HFF-Myc (cell line): ENCODE results near the gene CACNB1.
"Not testable (repeated sequence)": the region's sequence is repeated elsewhere in the genome, so short reads cannot be mapped to it uniquely, and the experiment has no call there.

Experiments
- DNase-seq: peaks from one replicate; pipeline ENCODE4 v3.0.0-alpha.2; 2011; ENCODE audit warnings: low read depth; ENCODE audit errors: extremely low read depth
- H3K4me3 ChIP-seq: replicated peaks from 2 replicates; pipeline ENCODE4 v1.5.1; 2011; ENCODE audit warnings: low read depth, mild to moderate bottlenecking, control low read depth, low read length
- TF ChIP-seq, protein P1 (sequence below): IDR thresholded peaks from 2 replicates; pipeline ENCODE4 v1.5.1; 2012; ENCODE audit warnings: mild to moderate bottlenecking, low read depth, low read length, control low read depth; ENCODE audit errors: missing control alignments

Gene CACNB1

GRCh38 chr17:39169518-39169917, 28.0 kb downstream of the CACNB1 start:
- DNase-seq: no peak
- no peak overlapping the region for H3K4me3 ChIP-seq
- TF ChIP-seq, protein P1, sequence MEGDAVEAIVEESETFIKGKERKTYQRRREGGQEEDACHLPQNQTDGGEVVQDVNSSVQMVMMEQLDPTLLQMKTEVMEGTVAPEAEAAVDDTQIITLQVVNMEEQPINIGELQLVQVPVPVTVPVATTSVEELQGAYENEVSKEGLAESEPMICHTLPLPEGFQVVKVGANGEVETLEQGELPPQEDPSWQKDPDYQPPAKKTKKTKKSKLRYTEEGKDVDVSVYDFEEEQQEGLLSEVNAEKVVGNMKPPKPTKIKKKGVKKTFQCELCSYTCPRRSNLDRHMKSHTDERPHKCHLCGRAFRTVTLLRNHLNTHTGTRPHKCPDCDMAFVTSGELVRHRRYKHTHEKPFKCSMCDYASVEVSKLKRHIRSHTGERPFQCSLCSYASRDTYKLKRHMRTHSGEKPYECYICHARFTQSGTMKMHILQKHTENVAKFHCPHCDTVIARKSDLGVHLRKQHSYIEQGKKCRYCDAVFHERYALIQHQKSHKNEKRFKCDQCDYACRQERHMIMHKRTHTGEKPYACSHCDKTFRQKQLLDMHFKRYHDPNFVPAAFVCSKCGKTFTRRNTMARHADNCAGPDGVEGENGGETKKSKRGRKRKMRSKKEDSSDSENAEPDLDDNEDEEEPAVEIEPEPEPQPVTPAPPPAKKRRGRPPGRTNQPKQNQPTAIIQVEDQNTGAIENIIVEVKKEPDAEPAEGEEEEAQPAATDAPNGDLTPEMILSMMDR: no peak

- DNase-seq: no peak
- TF ChIP-seq, protein P1: no peak
- H3K4me3 ChIP-seq: no peak overlapping the region
These were observed 28.4 kb downstream of the CACNB1 start for GRCh38 chr17:39169101-39169500.

GRCh38 chr17:39168503-39168902, 29.0 kb downstream of the CACNB1 start:
- not testable (repeated sequence) for DNase-seq, H3K4me3 ChIP-seq

DNA sequence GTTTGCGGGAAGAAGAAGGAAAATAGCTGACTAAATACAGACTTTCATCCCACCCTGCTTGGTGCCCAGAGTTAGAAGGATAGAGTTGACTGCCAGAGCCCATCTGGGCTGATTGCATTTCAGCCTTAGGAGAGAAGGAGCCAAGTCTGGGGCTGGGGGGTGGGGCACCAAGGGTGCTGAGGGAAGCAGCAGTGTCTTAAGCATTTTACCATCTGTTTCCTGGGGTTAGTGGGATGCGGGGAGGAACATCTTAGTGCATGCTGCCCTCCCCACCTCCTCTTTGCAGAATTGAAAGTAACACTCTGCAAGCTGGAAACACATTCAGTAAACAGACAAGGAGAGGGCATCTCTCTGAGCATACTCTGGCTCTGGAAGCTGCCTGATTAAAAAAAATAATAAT, 30.0 kb downstream of the CACNB1 start:
- no peak for DNase-seq
- H3K4me3 ChIP-seq: no peak overlapping the region
- TF ChIP-seq, protein P1: no peak

DNA sequence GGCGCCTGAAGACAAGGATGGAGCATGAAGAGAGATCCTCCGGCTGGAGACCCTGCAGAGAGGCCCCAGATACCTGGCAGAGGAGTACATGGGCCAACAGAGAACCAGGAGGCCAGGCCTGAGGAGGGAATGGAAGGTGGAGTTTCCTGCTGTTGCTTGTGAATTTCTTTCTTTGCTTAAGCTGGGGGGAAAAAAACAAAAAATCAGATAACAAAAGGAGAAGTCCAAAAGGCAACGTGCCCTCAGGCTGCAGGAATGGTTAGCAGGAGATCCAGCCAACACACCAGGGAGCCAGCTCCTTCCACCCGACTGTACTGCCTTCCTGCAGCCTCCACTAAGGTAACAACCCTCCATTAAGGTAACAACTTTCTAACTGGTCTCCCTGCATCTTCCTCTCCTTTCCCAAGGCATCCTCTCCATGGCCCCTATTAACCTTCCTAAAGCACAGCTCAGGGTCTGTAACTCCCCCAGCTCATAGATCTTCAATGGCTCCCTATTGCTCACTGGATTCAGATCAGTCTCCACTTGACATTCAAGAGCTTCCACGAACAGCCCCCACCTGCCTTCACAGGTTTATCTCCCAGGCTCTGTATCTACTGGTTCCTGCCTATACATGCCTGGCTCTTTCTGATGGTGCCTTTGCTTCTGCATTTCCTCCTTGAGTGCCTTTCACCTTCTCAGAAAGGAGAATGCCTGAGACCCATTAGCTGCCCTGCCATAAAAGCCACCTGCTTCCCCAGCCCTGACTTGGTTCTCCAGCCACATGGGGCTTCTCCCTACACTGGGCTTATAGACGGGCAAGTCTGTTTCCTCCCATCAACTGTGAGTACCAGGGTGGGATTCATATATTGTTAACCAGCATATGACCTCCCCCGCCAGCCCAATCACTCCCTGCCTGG, 30.8 kb downstream of the CACNB1 start:
- no peak overlapping the region for H3K4me3 ChIP-seq
- no peak for DNase-seq
- TF ChIP-seq, protein P1: no peak

DNA sequence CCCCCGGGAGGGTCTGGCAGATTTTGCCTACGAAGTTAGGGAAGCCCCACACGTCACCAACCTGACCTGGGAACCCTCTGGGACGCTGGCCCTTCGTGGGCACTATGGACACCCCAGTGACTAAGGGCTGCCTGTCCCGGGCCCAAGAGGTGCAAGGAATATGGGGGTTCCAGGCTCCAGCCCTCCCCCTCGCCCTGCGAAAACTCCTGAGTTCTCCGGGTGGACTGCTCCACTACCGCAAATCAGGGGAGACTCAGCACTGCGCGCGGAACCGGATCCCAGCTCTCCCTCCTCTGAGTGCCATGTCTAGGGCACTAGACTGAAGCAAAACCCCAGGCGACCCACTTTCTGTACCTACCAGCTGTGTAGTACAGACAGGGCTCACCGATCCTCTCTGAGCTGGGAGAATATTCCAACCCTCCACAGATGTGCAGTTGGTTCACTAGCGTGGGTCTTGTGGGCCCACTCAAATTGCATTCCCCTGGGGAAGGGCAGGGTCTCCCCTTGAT, 31.6 kb downstream of the CACNB1 start, which contains the start of gene ARL5C:
TSS of gene ARL5C (minus strand) at position 321 of the 509 bp plus-strand sequence. CDS start 401 bp downstream, outside the sequence.
- peak within 1 kb of the TSS; percentile 44 for H3K4me3 ChIP-seq
- no peak for DNase-seq
- TF ChIP-seq, protein P1: no peak

- TF ChIP-seq, protein P1: no peak
- DNase-seq: no peak
- H3K4me3 ChIP-seq: peak overlapping the region; percentile 44
These were observed 32.2 kb downstream of the CACNB1 start for GRCh38 chr17:39165178-39165840.
